Measurements from ENCODE around the gene STS. TPM values are rescaled to one million over a fixed set of nuclear protein-coding genes. Genes with fewer than 3 reads are reported as not detected.

STS gene
- total and polyA plus RNA-seq, 2 donors (not counting 3 experiments of a cell fraction or from before 2014, with no cell fraction given) = 2.1 to 4.9 TPM

GRCh38 chrX:7115557-7115956 lies 32.0 kb upstream of the STS start:
- intact Hi-C loops (cut with micrococcal nuclease) = no loop called here
- H4K20me1 ChIP-seq (replicated peaks; ENCODE audit: control insufficient read depth, extremely low read depth, insufficient read depth, low read length) = no peaks in the 10 kb centered on the region
- H3K4me2 ChIP-seq (ENCODE audit: insufficient read depth, low read length) = no peak overlapping the region
- H3K4me3 ChIP-seq (replicated peaks in 1 of 3; ENCODE audit: insufficient read depth in 1 of 3, low read depth in 1 of 3, low read length in 3 of 3) = no peak overlapping the region
- DNase-seq (ENCODE audit: low read depth, low spot score) (no peak), FAIRE-seq (no peak)
- dilution Hi-C loops (cut with MboI; ENCODE audit: extremely low pct_ligation_motif_present, low sequenced_read_pairs) = no loop called here
- ChIA-PET CTCF (no interaction called here), POLR2A (no interaction called here)
- peaks cover 15% of the 10 kb centered on the region for H3K4me1 ChIP-seq (ENCODE audit: control insufficient read depth, extremely low read depth, insufficient read depth, low read length)
- peaks cover 24% of the 10 kb centered on the region for H3K79me2 ChIP-seq (ENCODE audit: control insufficient read depth, insufficient read depth, low read length)
- no peaks in the 10 kb centered on the region for H3K36me3 ChIP-seq (ENCODE audit: control insufficient read depth in 2 of 2, extremely low read depth in 1 of 2, insufficient read depth in 2 of 2, low read length in 2 of 2)
- H3K27ac ChIP-seq (ENCODE audit: insufficient read depth, low read depth, low read length) = no peak overlapping the region
- no TSS peak for BruUV-seq (replicated peaks)
- H3K9ac ChIP-seq (replicated peaks; ENCODE audit: extremely low read depth, insufficient read depth, low read length) = no peak overlapping the region
- H3K9me3 ChIP-seq (replicated peaks; ENCODE audit: control insufficient read depth, insufficient read depth, low read length) = no peaks in the 10 kb centered on the region
- no peak for TF ChIP-seq MAX (IDR thresholded peaks at IDR 0.05; ENCODE audit: insufficient read depth, insufficient read length)
- no peak for TF ChIP-seq EZH2 (IDR thresholded peaks at IDR 0.05; ENCODE audit: borderline replicate concordance, low read depth, low read length, severe bottlenecking)
- TF ChIP-seq POLR2AphosphoS5 (IDR thresholded peaks at IDR 0.05; ENCODE audit: insufficient read depth, low read depth, low read length) = no peak
- TF ChIP-seq CTCF (IDR thresholded peaks at IDR 0.05; ENCODE audit: extremely low read depth in 1 of 2, insufficient read depth in 1 of 2, low read depth in 1 of 2, low read length in 2 of 2) = no peak
- TF ChIP-seq GATA2 (IDR thresholded peaks at IDR 0.05; ENCODE audit: insufficient read depth, insufficient read length, low read depth, low read length) = no peak
- H2AFZ ChIP-seq (ENCODE audit: low read depth, low read length) = no peak overlapping the region
- no peaks in the 10 kb centered on the region for H3K27me3 ChIP-seq (ENCODE audit: control insufficient read depth in 2 of 2, insufficient read depth in 2 of 2, low read length in 2 of 2)
- H3K9me1 ChIP-seq (replicated peaks; ENCODE audit: control insufficient read depth, extremely low read depth, insufficient read depth, low read length) = no peaks in the 10 kb centered on the region

GRCh38 chrX:7116081-7116480 lies 31.4 kb upstream of the STS start:
- ChIA-PET CTCF (no interaction called here), POLR2A (no interaction called here)
- H3K4me2 ChIP-seq (ENCODE audit: insufficient read depth, low read length) = no peak overlapping the region
- peaks cover 25% of the 10 kb centered on the region for H3K79me2 ChIP-seq (ENCODE audit: control insufficient read depth, insufficient read depth, low read length)
- no peaks in the 10 kb centered on the region for H3K9me1 ChIP-seq (replicated peaks; ENCODE audit: control insufficient read depth, extremely low read depth, insufficient read depth, low read length)
- TF ChIP-seq POLR2A (IDR thresholded peaks at IDR 0.05; ENCODE audit: low read depth, low read length) (no peak), MAX (IDR thresholded peaks at IDR 0.05; ENCODE audit: insufficient read depth, insufficient read length) (no peak), FOS (IDR thresholded peaks at IDR 0.05; ENCODE audit: borderline replicate concordance, insufficient read depth, low read length) (no peak), EZH2 (IDR thresholded peaks at IDR 0.05; ENCODE audit: borderline replicate concordance, low read depth, low read length, severe bottlenecking) (no peak)
- H3K4me1 ChIP-seq (ENCODE audit: control insufficient read depth, extremely low read depth, insufficient read depth, low read length) = peaks cover 17% of the 10 kb centered on the region
- BruUV-seq (replicated peaks) = no TSS peak
- DNase-seq (ENCODE audit: low read depth, low spot score) (no peak), FAIRE-seq (no peak)
- no peaks in the 10 kb centered on the region for H3K9me3 ChIP-seq (replicated peaks; ENCODE audit: control insufficient read depth, insufficient read depth, low read length)
- no peak overlapping the region for H3K27ac ChIP-seq (ENCODE audit: insufficient read depth, low read depth, low read length)
- H2AFZ ChIP-seq (ENCODE audit: low read depth, low read length) = no peak overlapping the region
- intact Hi-C loops (cut with micrococcal nuclease) = no loop called here
- H4K20me1 ChIP-seq (replicated peaks; ENCODE audit: control insufficient read depth, extremely low read depth, insufficient read depth, low read length) = no peaks in the 10 kb centered on the region
- no peaks in the 10 kb centered on the region for H3K27me3 ChIP-seq (ENCODE audit: control insufficient read depth in 2 of 2, insufficient read depth in 2 of 2, low read length in 2 of 2)
- no peaks in the 10 kb centered on the region for H3K36me3 ChIP-seq (ENCODE audit: control insufficient read depth in 2 of 2, extremely low read depth in 1 of 2, insufficient read depth in 2 of 2, low read length in 2 of 2)
- no peak overlapping the region for H3K4me3 ChIP-seq (replicated peaks in 1 of 3; ENCODE audit: insufficient read depth in 1 of 3, low read depth in 1 of 3, low read length in 3 of 3)
- dilution Hi-C loops (cut with MboI; ENCODE audit: extremely low pct_ligation_motif_present, low sequenced_read_pairs) = no loop called here
- no peak overlapping the region for H3K9ac ChIP-seq (replicated peaks; ENCODE audit: extremely low read depth, insufficient read depth, low read length)
